KMS-11 (cell line): ENCODE measurements around the gene SPATA31E1.

Source experiments
- H2AFZ ChIP-seq: fragments of 200-600 bp; sonication (generic); 2 replicates; pipeline ENCODE4 v1.6.1; 2016; ENCODE audit warnings: antibody characterized with exemption, mixed run types, low read depth
- H3K27ac ChIP-seq: fragments of 200-600 bp; sonication (generic); 2 replicates; pipeline ENCODE4 v1.6.1; 2016; ENCODE audit warnings: mild to moderate bottlenecking, mixed run types
- H3K27me3 ChIP-seq: fragments of 200-600 bp; sonication (generic); 2 replicates; pipeline ENCODE4 v1.6.1; 2017; ENCODE audit warnings: mild to moderate bottlenecking, low read depth, mixed run types, moderate library complexity; ENCODE audit not compliant: insufficient read depth
- H3K36me3 ChIP-seq: fragments of 200-600 bp; sonication (generic); 2 replicates; pipeline ENCODE4 v1.6.1; 2017; ENCODE audit warnings: mild to moderate bottlenecking, mixed run types; ENCODE audit not compliant: insufficient read depth
- H3K4me1 ChIP-seq: fragments of 200-600 bp; sonication (generic); 2 replicates; pipeline ENCODE4 v1.6.1; 2016; ENCODE audit warnings: mild to moderate bottlenecking, low read depth, mixed run types; ENCODE audit not compliant: poor library complexity, severe bottlenecking
- H3K4me2 ChIP-seq: fragments of 200-600 bp; sonication (generic); 2 replicates; pipeline ENCODE4 v1.7.0; 2016; ENCODE audit warnings: mild to moderate bottlenecking, mixed run types
- H3K4me3 ChIP-seq: fragments of 200-600 bp; sonication (generic); IDR thresholded peaks from 2 replicates; pipeline ENCODE4 v1.6.1; 2017; ENCODE audit warnings: low read depth, low read length, mixed read lengths; ENCODE audit not compliant: insufficient read depth
- H3K79me2 ChIP-seq: fragments of 200-600 bp; sonication (generic); 2 replicates; pipeline ENCODE4 v1.6.1; 2016; ENCODE audit warnings: low read depth, mixed run types; ENCODE audit not compliant: insufficient read depth
- H3K9ac ChIP-seq: fragments of 200-600 bp; sonication (generic); 2 replicates; pipeline ENCODE4 v1.6.1; 2016; ENCODE audit warnings: mild to moderate bottlenecking, mixed run types
- H4K20me1 ChIP-seq: fragments of 200-600 bp; sonication (generic); 2 replicates; pipeline ENCODE4 v1.6.1; 2016; ENCODE audit warnings: mild to moderate bottlenecking, mixed run types; ENCODE audit not compliant: insufficient read depth
- CTCF ChIP-seq: fragments of 200-600 bp; sonication (generic); conservative IDR thresholded peaks from 2 replicates; pipeline ENCODE4 v1.6.1; 2017; ENCODE audit warnings: low read depth, mild to moderate bottlenecking, antibody characterized with exemption, low read length, moderate library complexity, mixed read lengths

The SPATA31E1 gene

GRCh38 chr9:87882627-87883026 is at the start of gene SPATA31E1:
Gene SPATA31E1 (plus strand): TSS chr9:87882877. CDS start chr9:87882892, 15 bp downstream.
- Histone ChIP-seq H3K4me1 (peaks cover 11% of the 10 kb centered on the region), H3K9ac (no peak within 1 kb of the TSS), H3K4me2 (no peak within 1 kb of the TSS), H3K27ac (no peak within 1 kb of the TSS), H3K36me3 (no peaks in the 10 kb centered on the region), H3K27me3 (no peaks in the 10 kb centered on the region), H3K79me2 (no peaks in the 10 kb centered on the region), H4K20me1 (no peaks in the 10 kb centered on the region), H2AFZ (no peak within 1 kb of the TSS), H3K4me3 (no peak within 1 kb of the TSS)
- no peak for TF ChIP-seq CTCF

- no peaks in the 10 kb centered on the region for H3K4me1 ChIP-seq
- no peak overlapping the region for H3K27ac ChIP-seq
- H3K4me3 ChIP-seq = no peak overlapping the region
- H3K4me2 ChIP-seq = no peak overlapping the region
- no peaks in the 10 kb centered on the region for H3K27me3 ChIP-seq
- H2AFZ ChIP-seq = no peak overlapping the region
- no peak overlapping the region for H3K9ac ChIP-seq
- TF ChIP-seq CTCF = no peak
- H4K20me1 ChIP-seq = no peaks in the 10 kb centered on the region
- H3K36me3 ChIP-seq = no peaks in the 10 kb centered on the region
- H3K79me2 ChIP-seq = no peaks in the 10 kb centered on the region
These were observed 48.3 kb upstream of the SPATA31E1 start for GRCh38 chr9:87834357-87834756.

GRCh38 chr9:87836536-87836935 is 46.1 kb upstream of the SPATA31E1 start:
- Histone ChIP-seq H3K79me2 (no peaks in the 10 kb centered on the region), H4K20me1 (no peaks in the 10 kb centered on the region), H3K4me2 (no peak overlapping the region), H3K9ac (no peak overlapping the region), H3K4me3 (no peak overlapping the region), H2AFZ (no peak overlapping the region), H3K4me1 (no peaks in the 10 kb centered on the region), H3K27me3 (no peaks in the 10 kb centered on the region), H3K36me3 (no peaks in the 10 kb centered on the region), H3K27ac (no peak overlapping the region)
- no peak for TF ChIP-seq CTCF

- Histone ChIP-seq H3K4me3 (no peak overlapping the region), H3K4me2 (no peak overlapping the region), H3K9ac (no peak overlapping the region), H3K27me3 (no peaks in the 10 kb centered on the region), H4K20me1 (no peaks in the 10 kb centered on the region), H3K36me3 (no peaks in the 10 kb centered on the region), H3K79me2 (no peaks in the 10 kb centered on the region), H2AFZ (no peak overlapping the region), H3K4me1 (no peaks in the 10 kb centered on the region), H3K27ac (no peak overlapping the region)
- TF ChIP-seq CTCF = no peak
These were observed 45.5 kb upstream of the SPATA31E1 start for GRCh38 chr9:87836951-87837705.
